ENCODE results near the gene MRPS25.

GRCh38 chr3:15029625-15030024, 35.5 kb downstream of the MRPS25 start:
- TF ChIP-seq CTCF (optimal IDR thresholded peaks at IDR 0.05 in 1 of 3, IDR thresholded peaks at IDR 0.05 in 1 of 3, conservative IDR thresholded peaks at IDR 0.05 in 1 of 3; ENCODE audit: extremely low read depth in 1 of 3, insufficient read depth in 2 of 3, low read length in 3 of 3) = no peak
- no peak for TF ChIP-seq EZH2 (IDR thresholded peaks at IDR 0.05; ENCODE audit: low read length)

Data from keratinocyte (primary cell).